HG03175 (cell line): ENCODE data around the gene UST.
A peak's percentile ranks its signal among the peaks of the same experiment; 100 is the strongest.
"Not testable (repeated sequence)": the region's sequence is repeated elsewhere in the genome, so short reads cannot be mapped to it uniquely, and the experiment has no call there.

Experiments used
- ATAC-seq: cut with Tn5 transposase; IDR thresholded peaks from one replicate; pipeline ENCODE4 v1.9.1; 2021; ENCODE audit warnings: mild to moderate bottlenecking, moderate library complexity; ENCODE audit not compliant: unreplicated experiment

UST gene

GRCh38 chr6:149102324-149102723 is 355.5 kb downstream of the UST start:
- no peak for ATAC-seq

GRCh38 chr6:149103950-149104349 is 357.1 kb downstream of the UST start:
- not testable (repeated sequence) for ATAC-seq

GRCh38 chr6:149107520-149107919 is 360.7 kb downstream of the UST start:
- ATAC-seq: no peak

- no peak for ATAC-seq
Measured at GRCh38 chr6:149108038-149108748, 361.4 kb downstream of the UST start.

- ATAC-seq: no peak
Measured at GRCh38 chr6:149108749-149109100, 361.9 kb downstream of the UST start.

- ATAC-seq: no peak
Measured at GRCh38 chr6:149109397-149110070, 362.7 kb downstream of the UST start.

GRCh38 chr6:149111556-149112115 is 364.8 kb downstream of the UST start:
- ATAC-seq: peak; percentile 72

GRCh38 chr6:149112976-149113375 is 366.1 kb downstream of the UST start:
- no peak for ATAC-seq

- ATAC-seq: no peak
Measured at GRCh38 chr6:149114167-149114566, 367.3 kb downstream of the UST start.

- no peak for ATAC-seq
Measured at GRCh38 chr6:149118737-149119653, 372.2 kb downstream of the UST start.

- ATAC-seq: no peak
Measured at GRCh38 chr6:149122850-149123821, 376.3 kb downstream of the UST start.

GRCh38 chr6:149125309-149125708 is 378.5 kb downstream of the UST start:
- no peak for ATAC-seq
